K562 (cell line): ENCODE measurements around the gene FAM117A. TPM values are rescaled to one million over a fixed set of nuclear protein-coding genes. Genes with fewer than 3 reads are reported as not detected.
A peak's percentile ranks its signal among the peaks of the same experiment; 100 is the strongest.

Experiments
- ASH1L ChIP-seq: fragments of 450-650 bp; IDR thresholded peaks from 2 replicates; pipeline ENCODE4 v1.6.1; 2018; ENCODE audit warnings: borderline replicate concordance, mild to moderate bottlenecking, low read depth; ENCODE audit not compliant: partially characterized antibody
- CTBP1 ChIP-seq: fragments of 450-650 bp; IDR thresholded peaks from 2 replicates; pipeline ENCODE4 v1.6.1; 2016; ENCODE audit warnings: borderline replicate concordance
- HLTF ChIP-seq: fragments of 450-650 bp; IDR thresholded peaks from 2 replicates; pipeline ENCODE4 v1.6.1; 2016
- MCM5 ChIP-seq: fragments of 450-650 bp; IDR thresholded peaks from 2 replicates; pipeline ENCODE4 v1.6.1; 2016; ENCODE audit warnings: low read depth
- NCOR1 ChIP-seq: fragments of 450-650 bp; IDR thresholded peaks from 2 replicates; pipeline ENCODE4 v1.6.1; 2016; ENCODE audit warnings: mild to moderate bottlenecking, moderate library complexity
- NEUROD1 ChIP-seq: fragments of 150-350 bp; IDR thresholded peaks from 2 replicates; pipeline ENCODE4 v1.6.1; 2014; ENCODE audit warnings: borderline replicate concordance, low read length, low read depth; ENCODE audit not compliant: partially characterized antibody
- NR2C1 ChIP-seq, 2 experiments: fragments of 450-650 bp; IDR thresholded peaks; 2 replicates each; pipeline ENCODE4 v1.6.1; 2017; ENCODE audit warnings: mild to moderate bottlenecking in 2 of 2, antibody characterized with exemption in 1 of 2, inconsistent platforms in 1 of 2, missing compliant biosample characterization in 1 of 2, missing genetic modification characterization in 1 of 2
- PYGO2 ChIP-seq: fragments of 450-650 bp; IDR thresholded peaks from 2 replicates; pipeline ENCODE4 v1.6.1; 2016; ENCODE audit warnings: mild to moderate bottlenecking, missing genetic modification characterization, moderate library complexity, missing compliant biosample characterization
- TCF7 ChIP-seq: sonication (generic); IDR thresholded peaks from 2 replicates; pipeline ENCODE4 v1.6.1; 2016; ENCODE audit warnings: antibody characterized with exemption, borderline replicate concordance
- ZNF224 ChIP-seq: sonication (generic); formaldehyde crosslinking; IDR thresholded peaks from 2 replicates; pipeline ENCODE4 v1.8.0; 2022; ENCODE audit warnings: mild to moderate bottlenecking, missing genetic modification reagents
- ZNF407 ChIP-seq: fragments of 450-650 bp; IDR thresholded peaks from 2 replicates; pipeline ENCODE4 v1.6.1; 2016; ENCODE audit warnings: low read depth
- ZNF444 ChIP-seq: fragments of 250-450 bp; sonication (Bioruptor Pico); IDR thresholded peaks from 2 replicates; pipeline ENCODE4 v1.4.0; 2020; ENCODE audit warnings: mild to moderate bottlenecking, moderate library complexity
- ZNF668 ChIP-seq: fragments of 250-450 bp; sonication (Bioruptor Pico); IDR thresholded peaks from 2 replicates; pipeline ENCODE4 v1.8.0; 2022; ENCODE audit warnings: mild to moderate bottlenecking, inconsistent platforms
- polyA plus RNA-seq, 8 experiments: library from polyadenylated mRNA; depleted of rRNA in 4 of 8; stranded (reverse) in 5 of 8; unstranded in 3 of 8; fragments of >200 nt; fragmentation: Nextera tagmentation in 2 of 8; fragmentation: Illumina TruSeq in 1 of 8; extraction: Ambion mirVana in 2 of 8; extraction: Trizol in 1 of 8; gene quantifications; 2 replicates each; pipeline versions ENCODE4 v1.2.1 to v1.2.3, GENCODE V29; 2011 to 2014; ENCODE audit warnings: inconsistent platforms in 1 of 8, missing spikeins in 1 of 8
- total RNA-seq, 7 experiments: library from RNA; depleted of rRNA in 6 of 7; stranded (reverse); fragments of >200 nt in 6 of 7; fragmentation: Illumina TruSeq in 2 of 7; extraction: Trizol in 2 of 7; gene quantifications; 2 replicates each; pipeline versions ENCODE4 v1.2.1 to v1.2.3, GENCODE V29; 2011 to 2021; ENCODE audit warnings: low replicate concordance in 1 of 7
- TF ChIP-seq, protein P1 (sequence below): sonication (generic); formaldehyde crosslinking; IDR thresholded peaks from 2 replicates; pipeline ENCODE4 v1.8.0; 2022; ENCODE audit warnings: missing genetic modification reagents, mild to moderate bottlenecking, moderate library complexity, borderline replicate concordance
- TF ChIP-seq, protein P2 (sequence below): sonication (generic); formaldehyde crosslinking; IDR thresholded peaks from 2 replicates; pipeline ENCODE4 v1.8.0; 2022; ENCODE audit warnings: mild to moderate bottlenecking, missing genetic modification reagents

Gene FAM117A
- total and polyA plus RNA-seq, 9 of the 15 experiments (the other 6 are each of a cell fraction or from before 2014, with no cell fraction given), result 3.1 to 79.7 (median 36.6) TPM

- TF ChIP-seq, protein P1, sequence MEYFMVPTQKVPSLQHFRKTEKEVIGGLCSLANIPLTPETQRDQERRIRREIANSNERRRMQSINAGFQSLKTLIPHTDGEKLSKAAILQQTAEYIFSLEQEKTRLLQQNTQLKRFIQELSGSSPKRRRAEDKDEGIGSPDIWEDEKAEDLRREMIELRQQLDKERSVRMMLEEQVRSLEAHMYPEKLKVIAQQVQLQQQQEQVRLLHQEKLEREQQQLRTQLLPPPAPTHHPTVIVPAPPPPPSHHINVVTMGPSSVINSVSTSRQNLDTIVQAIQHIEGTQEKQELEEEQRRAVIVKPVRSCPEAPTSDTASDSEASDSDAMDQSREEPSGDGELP (CRISPR knock-in tag), result peak; percentile 83
- TF ChIP-seq HLTF (peak; percentile 34; the same call in 1 of the 2 replicates), ZNF668 (CRISPR knock-in tag) (no peak), ZNF224 (CRISPR knock-in tag) (no peak), ZNF407 (no peak), ZNF444 (CRISPR knock-in tag) (no peak), NEUROD1 (peak; percentile 82), CTBP1 (peak; percentile 88), PYGO2 (tag) (no peak), ASH1L (no peak), TCF7 (no peak), NR2C1 (IDR thresholded peaks at IDR 0.05) (peak; percentile 56; the same call in 1 of the 2 replicates), NR2C1 (tag; IDR thresholded peaks at IDR 0.05) (0 out of 2 replicates have a peak, but pooled peaks have one; percentile 63), MCM5 (no peak), NCOR1 (0 out of 2 replicates have a peak, but pooled peaks have one; percentile 29)
- TF ChIP-seq, protein P2, sequence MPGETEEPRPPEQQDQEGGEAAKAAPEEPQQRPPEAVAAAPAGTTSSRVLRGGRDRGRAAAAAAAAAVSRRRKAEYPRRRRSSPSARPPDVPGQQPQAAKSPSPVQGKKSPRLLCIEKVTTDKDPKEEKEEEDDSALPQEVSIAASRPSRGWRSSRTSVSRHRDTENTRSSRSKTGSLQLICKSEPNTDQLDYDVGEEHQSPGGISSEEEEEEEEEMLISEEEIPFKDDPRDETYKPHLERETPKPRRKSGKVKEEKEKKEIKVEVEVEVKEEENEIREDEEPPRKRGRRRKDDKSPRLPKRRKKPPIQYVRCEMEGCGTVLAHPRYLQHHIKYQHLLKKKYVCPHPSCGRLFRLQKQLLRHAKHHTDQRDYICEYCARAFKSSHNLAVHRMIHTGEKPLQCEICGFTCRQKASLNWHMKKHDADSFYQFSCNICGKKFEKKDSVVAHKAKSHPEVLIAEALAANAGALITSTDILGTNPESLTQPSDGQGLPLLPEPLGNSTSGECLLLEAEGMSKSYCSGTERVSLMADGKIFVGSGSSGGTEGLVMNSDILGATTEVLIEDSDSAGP, result 0 out of 2 replicates have a peak, but pooled peaks have one; percentile 59
Measured at GRCh38 chr17:49707608-49708514, 56.1 kb downstream of the FAM117A start, which contains the start of gene SLC35B1 (continued).
